Uterus (tissue), 4 donors: ENCODE measurements around the gene CDC27. TPM values are rescaled to one million over a fixed set of nuclear protein-coding genes. Genes with fewer than 3 reads are reported as not detected.
"Not testable (repeated sequence)": the region's sequence is repeated elsewhere in the genome, so short reads cannot be mapped to it uniquely, and the experiment has no call there.

ENCODE experiments used
- DNase-seq, 2 donors: peaks; one replicate each; pipeline ENCODE4 v3.0.0-alpha.2; 2019 to 2020
- H3K27ac ChIP-seq, 2 donors: fragments of 200-600 bp; sonication (generic); 1 replicate in 1 of 2; 2 replicates in 1 of 2; pipeline ENCODE4 v1.5.1; 2016 to 2018
- H3K27me3 ChIP-seq, 2 donors: fragments of 200-600 bp; sonication (generic); one replicate each; pipeline ENCODE4 v1.5.1; 2018 to 2019; ENCODE audit warnings: control low read depth in 1 of 2
- H3K36me3 ChIP-seq, 2 donors: fragments of 200-600 bp; sonication (generic); one replicate each; pipeline ENCODE4 v1.5.1; 2019; ENCODE audit warnings: control low read depth in 1 of 2
- H3K4me1 ChIP-seq, 2 donors: fragments of 200-600 bp; sonication (generic); one replicate each; pipeline ENCODE4 v1.5.1; 2018 to 2019; ENCODE audit warnings: control low read depth in 1 of 2
- H3K4me3 ChIP-seq, 2 donors: fragments of 200-600 bp; sonication (generic); 1 replicate in 1 of 2; 2 replicates in 1 of 2; pipeline ENCODE4 v1.5.1; 2018 to 2019; ENCODE audit warnings: mild to moderate bottlenecking in 1 of 2
- H3K9me3 ChIP-seq, 2 donors: fragments of 200-600 bp; sonication (generic); one replicate each; pipeline ENCODE4 v1.5.1; 2019; ENCODE audit warnings: control low read depth in 1 of 2
- CTCF ChIP-seq, 4 experiments: fragments of 200-600 bp in 2 of 4; fragments of 450-650 bp in 2 of 4; sonication (generic) in 2 of 4; IDR thresholded peaks; one replicate each; pipeline ENCODE4 v1.5.1; 2016 to 2019; ENCODE audit warnings: antibody characterized with exemption in 4 of 4, mild to moderate bottlenecking in 2 of 4, moderate library complexity in 1 of 4
- POLR2A ChIP-seq, 2 donors: fragments of 450-650 bp; IDR thresholded peaks; one replicate each; pipeline ENCODE4 v1.6.1; 2016; ENCODE audit warnings: antibody characterized with exemption in 2 of 2, mild to moderate bottlenecking in 1 of 2, moderate library complexity in 1 of 2
- intact Hi-C: fragments of 100-400 bp; cut with DNase I; formaldehyde crosslinking; loops from one replicate; pipeline ENCODE4 v1.15.1; 2023; ENCODE audit warnings: low total_unique reads
- total RNA-seq, 4 donors: library from RNA; depleted of rRNA in 3 of 4; stranded (reverse); fragments of >200 nt in 3 of 4; gene quantifications; one replicate each; pipeline versions ENCODE4 v1.1.0 to v1.2.4, GENCODE V29; 2014 to 2023
- donor health status: DM: yes; HTN: yes; CAD: no.

Gene CDC27
- total RNA-seq, 4 donors from 2014 or later = 87.1 to 129 (median 108) TPM

- TF ChIP-seq CTCF (IDR thresholded peaks at IDR 0.05) (no peak), POLR2A (IDR thresholded peaks at IDR 0.05) (no peak)
- intact Hi-C loops = no loop called here
- no peaks in the 10 kb centered on the region for H3K36me3 ChIP-seq
- no peaks in the 10 kb centered on the region for H3K9me3 ChIP-seq
- DNase-seq = no peak
- H3K27ac ChIP-seq = no peak overlapping the region
- H3K27me3 ChIP-seq = no peaks in the 10 kb centered on the region
- H3K4me1 ChIP-seq = no peaks in the 10 kb centered on the region
- H3K4me3 ChIP-seq = no peak overlapping the region
These were observed 103.4 kb downstream of the CDC27 start for GRCh38 chr17:47085736-47086135.

GRCh38 chr17:47078801-47079200, 110.3 kb downstream of the CDC27 start:
- TF ChIP-seq CTCF (IDR thresholded peaks at IDR 0.05) (no peak), POLR2A (IDR thresholded peaks at IDR 0.05) (no peak)
- H3K4me3 ChIP-seq = no peak overlapping the region
- intact Hi-C loops = no loop called here
- no peaks in the 10 kb centered on the region for H3K27me3 ChIP-seq
- DNase-seq = no peak
- no peaks in the 10 kb centered on the region for H3K4me1 ChIP-seq
- H3K27ac ChIP-seq = no peak overlapping the region
- H3K9me3 ChIP-seq = no peaks in the 10 kb centered on the region
- H3K36me3 ChIP-seq = no peaks in the 10 kb centered on the region

GRCh38 chr17:47077576-47077975, 111.5 kb downstream of the CDC27 start:
- H3K36me3 ChIP-seq = no peaks in the 10 kb centered on the region
- no peaks in the 10 kb centered on the region for H3K9me3 ChIP-seq
- no peak for DNase-seq
- H3K4me3 ChIP-seq = no peak overlapping the region
- H3K4me1 ChIP-seq = no peaks in the 10 kb centered on the region
- H3K27me3 ChIP-seq = no peaks in the 10 kb centered on the region
- H3K27ac ChIP-seq = no peak overlapping the region
- intact Hi-C loops = no loop called here
- TF ChIP-seq CTCF (IDR thresholded peaks at IDR 0.05) (no peak), POLR2A (IDR thresholded peaks at IDR 0.05) (no peak)

GRCh38 chr17:47076171-47076570, 112.9 kb downstream of the CDC27 start:
- TF ChIP-seq POLR2A (IDR thresholded peaks at IDR 0.05) = no peak
- no peak for TF ChIP-seq CTCF (IDR thresholded peaks at IDR 0.05)
- DNase-seq = no peak
- no peaks in the 10 kb centered on the region for H3K4me1 ChIP-seq
- no peaks in the 10 kb centered on the region for H3K9me3 ChIP-seq
- intact Hi-C loops = no loop called here
- H3K36me3 ChIP-seq = no peaks in the 10 kb centered on the region
- no peak overlapping the region for H3K27ac ChIP-seq
- no peaks in the 10 kb centered on the region for H3K27me3 ChIP-seq
- no peak overlapping the region for H3K4me3 ChIP-seq

- H3K4me1 ChIP-seq, H3K9me3 ChIP-seq, H3K27me3 ChIP-seq, H3K4me3 ChIP-seq, H3K27ac ChIP-seq, DNase-seq, H3K36me3 ChIP-seq, intact Hi-C loops: not testable (repeated sequence)
These were observed 114.7 kb downstream of the CDC27 start for GRCh38 chr17:47074361-47074760.

- H3K27ac ChIP-seq, H3K9me3 ChIP-seq, H3K27me3 ChIP-seq, DNase-seq, H3K4me3 ChIP-seq, intact Hi-C loops, H3K4me1 ChIP-seq, H3K36me3 ChIP-seq: not testable (repeated sequence)
These were observed 115.5 kb downstream of the CDC27 start for GRCh38 chr17:47073629-47074028.
